Iris pigment epithelial cell (primary cell): ENCODE data around the gene COL11A2.

Source experiments
- DNase-seq: peaks from one replicate; pipeline ENCODE4 v3.0.0-alpha.2; 2011; ENCODE audit warnings: low read depth

The COL11A2 gene

GRCh38 chr6:33206864-33207551, 14.7 kb upstream of the COL11A2 start:
- no peak for DNase-seq

GRCh38 chr6:33206027-33206863, 14.0 kb upstream of the COL11A2 start:
- DNase-seq = no peak

GRCh38 chr6:33205191-33206026, 13.1 kb upstream of the COL11A2 start:
- DNase-seq = peak; percentile 52

GRCh38 chr6:33204415-33205190, 12.3 kb upstream of the COL11A2 start, which contains the start of gene HSD17B8:
HSD17B8 (plus strand) TSS chr6:33204655; CDS start chr6:33204669, 14 bp downstream.
- DNase-seq = peak; percentile 90

GRCh38 chr6:33204165-33204414, 11.8 kb upstream of the COL11A2 start:
- DNase-seq = no peak

- DNase-seq = no peak
These were observed 11.3 kb upstream of the COL11A2 start for GRCh38 chr6:33203443-33204164.

- DNase-seq = no peak
These were observed 10.5 kb upstream of the COL11A2 start for GRCh38 chr6:33202799-33203198.

GRCh38 chr6:33201935-33202334, 9.7 kb upstream of the COL11A2 start:
- no peak for DNase-seq

- DNase-seq = no peak
These were observed 8.9 kb upstream of the COL11A2 start for GRCh38 chr6:33201147-33201545.

GRCh38 chr6:33200219-33201146, 8.2 kb upstream of the COL11A2 start, which contains the start of the genes RXRB and SLC39A7:
RXRB (minus strand) TSS chr6:33200665; CDS start chr6:33200476, 189 bp downstream.
SLC39A7 (plus strand) TSS chr6:33200867; CDS start chr6:33201246, 379 bp downstream.
- peak; percentile 99 for DNase-seq

GRCh38 chr6:33199687-33200218, 7.5 kb upstream of the COL11A2 start:
- DNase-seq = peak; percentile 46

GRCh38 chr6:33198853-33199436, 6.7 kb upstream of the COL11A2 start:
- no peak for DNase-seq

GRCh38 chr6:33198159-33198852, 6.0 kb upstream of the COL11A2 start:
- DNase-seq = no peak

- peak; percentile 63 for DNase-seq
These were observed 5.3 kb upstream of the COL11A2 start for GRCh38 chr6:33197431-33198048.

- DNase-seq = no peak
These were observed 3.3 kb upstream of the COL11A2 start for GRCh38 chr6:33195304-33196165.

GRCh38 chr6:33194431-33194979, 2.2 kb upstream of the COL11A2 start:
- no peak for DNase-seq

GRCh38 chr6:33193619-33194018, 1.4 kb upstream of the COL11A2 start:
- DNase-seq = no peak
